ENCODE data around the gene ZFYVE28. TPM values are rescaled to one million over a fixed set of nuclear protein-coding genes. Genes with fewer than 3 reads are reported as not detected.

The ZFYVE28 gene
- total RNA-seq, 4 donors from 2014 or later = 20.6 to 153 (median 63.2) TPM

GRCh38 chr4:2243681-2244380 is 174.6 kb downstream of the ZFYVE28 start:
- peak overlapping the region in 2 of 4 donors; percentile 1 to 25 for H3K27ac ChIP-seq
- H3K4me3 ChIP-seq = no peak overlapping the region
- H3K9me3 ChIP-seq = no peaks in the 10 kb centered on the region
- TF ChIP-seq CTCF (IDR thresholded peaks at IDR 0.05) (peak in 1 of 6 experiments; percentile 12), POLR2A (IDR thresholded peaks at IDR 0.05) (no peak)
- peaks cover 0 to 55% (median 7%) of the 10 kb centered on the region in 4 donors for H3K4me1 ChIP-seq
- H3K36me3 ChIP-seq = peaks cover 0 to 11% (median 0%) of the 10 kb centered on the region in 3 donors
- DNase-seq = peak in 2 of 3 donors; percentile 57 to 69
- no peaks in the 10 kb centered on the region for H3K27me3 ChIP-seq

DNA sequence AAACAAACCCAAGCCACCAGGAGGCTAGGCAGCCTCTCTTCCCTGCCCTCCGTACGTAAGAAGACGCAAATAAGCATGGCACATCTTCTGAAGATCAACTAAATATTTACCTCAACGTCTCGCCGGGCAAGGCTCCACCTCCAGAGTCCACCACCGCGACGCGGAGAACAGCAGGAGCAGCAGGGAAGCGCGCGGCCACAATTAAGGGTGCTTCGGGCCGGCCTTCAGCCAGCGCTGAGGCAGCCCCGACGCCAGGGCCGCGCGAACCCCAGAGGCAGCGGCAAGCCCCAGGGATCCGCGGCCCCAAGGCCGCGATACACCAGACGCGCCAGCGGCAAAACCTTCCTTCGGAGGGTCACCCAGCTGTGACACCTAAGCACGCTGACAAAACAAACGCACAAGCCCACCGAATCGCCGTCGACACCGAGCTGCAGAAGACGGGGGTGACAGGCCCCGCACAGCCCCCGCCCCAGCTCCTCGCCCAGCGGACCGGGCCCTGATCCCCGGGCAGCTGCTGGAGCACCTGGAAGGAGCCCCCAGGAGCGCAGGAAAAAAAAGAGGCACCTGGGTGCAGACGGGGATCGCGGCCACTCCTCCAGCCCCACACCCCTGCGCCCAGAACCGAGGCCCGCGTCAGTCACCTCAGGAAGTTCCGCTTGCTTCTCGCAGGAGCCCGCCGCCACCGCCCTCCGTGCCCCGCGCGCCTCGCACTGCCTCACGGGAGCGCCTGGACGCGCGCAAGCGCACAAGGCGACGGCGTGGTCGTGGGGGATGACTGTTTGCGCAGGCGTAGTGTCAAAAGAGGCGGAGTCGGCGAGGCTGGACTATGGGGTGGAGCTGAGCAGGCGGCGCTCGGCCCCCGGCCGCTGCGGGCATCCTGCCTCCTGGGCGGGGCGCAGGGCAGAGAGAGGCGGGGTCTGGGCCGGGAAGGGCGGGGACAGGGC is 176.8 kb downstream of the ZFYVE28 start, which contains the start of the genes HAUS3 and POLN:
HAUS3 (minus strand) TSS at position 712 of the 944 bp plus-strand sequence. CDS start 1,175 bp downstream, outside the sequence.
POLN (minus strand) TSS at position 712 of the 944 bp plus-strand sequence. CDS start 12,890 bp downstream, outside the sequence.
- peak in 3 of 6 experiments; percentile 4 to 8 (median 7) for TF ChIP-seq CTCF (IDR thresholded peaks at IDR 0.05)
- peak; percentile 81 to 84 for TF ChIP-seq POLR2A (IDR thresholded peaks at IDR 0.05)
- no peaks in the 10 kb centered on the region for H3K9me3 ChIP-seq
- peaks cover 0 to 67% (median 7%) of the 10 kb centered on the region in 4 donors for H3K4me1 ChIP-seq
- H3K4me3 ChIP-seq = peak within 1 kb of the TSS; percentile 82 to 97 (median 90)
- H3K27ac ChIP-seq = peak within 1 kb of the TSS; percentile 79 to 87 (median 84)
- peak; percentile 97 to 99 (median 99) for DNase-seq
- H3K27me3 ChIP-seq = no peaks in the 10 kb centered on the region
- H3K36me3 ChIP-seq = peaks cover 0 to 8% (median 0%) of the 10 kb centered on the region in 3 donors

GRCh38 chr4:2241003-2241402 is 177.4 kb downstream of the ZFYVE28 start:
- H3K27ac ChIP-seq = peak overlapping the region; percentile 79 to 87 (median 84)
- no peaks in the 10 kb centered on the region for H3K27me3 ChIP-seq
- H3K4me1 ChIP-seq = peaks cover 0 to 67% (median 7%) of the 10 kb centered on the region in 4 donors
- no peaks in the 10 kb centered on the region for H3K9me3 ChIP-seq
- peak overlapping the region; percentile 82 to 97 (median 90) for H3K4me3 ChIP-seq
- H3K36me3 ChIP-seq = peaks cover 0 to 13% (median 0%) of the 10 kb centered on the region in 3 donors
- no peak for DNase-seq
- no peak for TF ChIP-seq CTCF (IDR thresholded peaks at IDR 0.05)
- no peak for TF ChIP-seq POLR2A (IDR thresholded peaks at IDR 0.05)

DNA sequence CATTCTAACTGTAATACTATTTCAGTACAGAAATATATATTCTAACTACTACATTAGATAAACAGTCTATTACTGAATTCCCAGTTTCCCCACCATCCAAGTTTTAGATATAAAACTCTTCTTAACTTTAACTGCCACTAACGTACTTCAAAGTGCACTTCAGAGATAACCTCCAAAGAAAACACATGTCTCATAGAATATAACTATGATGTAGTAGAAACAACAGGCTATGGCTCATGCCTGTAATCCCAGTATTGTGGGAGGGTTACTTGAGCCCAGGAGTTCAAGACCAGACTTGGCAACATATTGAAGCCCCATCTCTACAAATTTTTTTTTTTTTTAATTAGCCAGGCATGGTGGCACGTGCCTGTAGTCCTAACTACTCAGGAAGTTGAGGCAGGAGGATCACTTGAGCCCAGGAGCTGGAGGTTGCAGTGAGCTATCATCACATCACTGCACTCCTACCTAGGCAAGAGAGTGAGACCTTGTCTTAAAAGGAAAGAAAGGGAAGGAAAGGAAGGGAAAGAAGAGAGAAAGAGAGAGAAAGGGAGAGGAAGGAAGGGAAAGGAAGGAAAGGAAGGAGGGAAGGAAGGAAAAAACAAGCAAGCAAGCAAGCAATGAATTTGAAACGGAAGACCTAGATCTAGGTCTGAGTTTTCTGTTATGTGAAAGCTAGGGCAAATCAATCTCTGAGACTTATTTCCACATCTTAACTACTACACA is 181.3 kb downstream of the ZFYVE28 start:
- no peak for DNase-seq
- H3K9me3 ChIP-seq = no peaks in the 10 kb centered on the region
- H3K27me3 ChIP-seq = no peaks in the 10 kb centered on the region
- no peak overlapping the region for H3K27ac ChIP-seq
- TF ChIP-seq CTCF (IDR thresholded peaks at IDR 0.05) = no peak
- no peak for TF ChIP-seq POLR2A (IDR thresholded peaks at IDR 0.05)
- no peak overlapping the region for H3K4me3 ChIP-seq
- H3K36me3 ChIP-seq = peaks cover 0 to 32% (median 0%) of the 10 kb centered on the region in 3 donors
- peaks cover 0 to 37% (median 7%) of the 10 kb centered on the region in 4 donors for H3K4me1 ChIP-seq

DNA sequence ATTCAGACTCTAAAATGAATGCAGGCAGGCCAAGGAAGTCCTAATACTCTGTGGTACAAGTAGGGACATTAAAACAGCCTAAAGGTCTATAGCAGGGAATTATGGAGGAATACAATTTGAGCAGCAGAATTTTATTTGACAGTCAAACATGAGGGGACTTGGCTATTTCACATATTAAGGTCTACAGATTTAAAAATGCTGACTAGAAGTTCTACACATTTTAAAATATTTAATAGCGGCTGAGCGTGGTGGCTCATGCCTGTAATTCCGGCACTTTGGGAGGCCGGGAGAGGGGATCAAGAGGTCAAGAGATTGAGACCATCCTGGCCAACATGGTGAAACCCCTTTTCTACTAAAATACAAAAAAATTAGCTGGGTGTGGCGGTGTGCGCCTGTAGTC is 187.4 kb downstream of the ZFYVE28 start:
- no peak overlapping the region for H3K4me3 ChIP-seq
- H3K36me3 ChIP-seq = peaks cover 0 to 31% (median 0%) of the 10 kb centered on the region in 3 donors
- no peak for TF ChIP-seq CTCF (IDR thresholded peaks at IDR 0.05)
- no peak for DNase-seq
- H3K27me3 ChIP-seq = no peaks in the 10 kb centered on the region
- no peak overlapping the region for H3K27ac ChIP-seq
- H3K9me3 ChIP-seq = no peaks in the 10 kb centered on the region
- no peaks in the 10 kb centered on the region for H3K4me1 ChIP-seq

Measured in Peyer's patch (tissue), 4 donors.